Liver (tissue), 9 donors: Measurements from ENCODE around the gene CD274. TPM values are rescaled to one million over a fixed set of nuclear protein-coding genes. Genes with fewer than 3 reads are reported as not detected.

ENCODE experiments used
- DNase-seq: peaks from one replicate; pipeline ENCODE4 v3.0.0-alpha.2; 2017; ENCODE audit warnings: low spot score
- H3K27ac ChIP-seq, 2 donors: one replicate each; pipeline ENCODE4 v1.7.0; 2013; ENCODE audit warnings: inconsistent platforms in 2 of 2, low read length in 2 of 2, control low read depth in 1 of 2, low read depth in 1 of 2, mild to moderate bottlenecking in 1 of 2
- H3K27me3 ChIP-seq, 4 donors: one replicate each; pipeline versions ENCODE4 v1.6.1 to v1.7.0; 2013; ENCODE audit warnings: low read length in 3 of 4, inconsistent platforms in 1 of 4, mild to moderate bottlenecking in 1 of 4, moderate library complexity in 1 of 4; ENCODE audit not compliant: control insufficient read depth in 4 of 4, insufficient read depth in 4 of 4
- H3K36me3 ChIP-seq, 4 donors: one replicate each; pipeline versions ENCODE4 v1.6.1 to v1.7.0; 2013; ENCODE audit warnings: low read length in 3 of 4, mild to moderate bottlenecking in 3 of 4, low read depth in 1 of 4, moderate library complexity in 1 of 4; ENCODE audit not compliant: control insufficient read depth in 4 of 4, insufficient read depth in 3 of 4
- H3K4me1 ChIP-seq, 4 donors: one replicate each; pipeline versions ENCODE4 v1.6.1 to v1.7.0; 2013; ENCODE audit warnings: low read length in 3 of 4, mild to moderate bottlenecking in 3 of 4, moderate library complexity in 1 of 4; ENCODE audit not compliant: control insufficient read depth in 4 of 4, insufficient read depth in 4 of 4
- H3K4me3 ChIP-seq, 3 donors: one replicate each; pipeline versions ENCODE4 v1.6.1 to v1.7.0; 2013; ENCODE audit warnings: low read length in 3 of 3, control low read depth in 1 of 3, low read depth in 1 of 3, mild to moderate bottlenecking in 1 of 3
- H3K9ac ChIP-seq, 2 donors: one replicate each; pipeline ENCODE4 v1.7.0; 2013; ENCODE audit warnings: low read length in 2 of 2, mild to moderate bottlenecking in 2 of 2, moderate library complexity in 2 of 2, control low read depth in 1 of 2, low read depth in 1 of 2
- H3K9me3 ChIP-seq, 4 donors: one replicate each; pipeline versions ENCODE4 v1.6.1 to v1.7.0; 2013; ENCODE audit warnings: low read length in 3 of 4; ENCODE audit not compliant: control insufficient read depth in 4 of 4
- FOXA1 ChIP-seq: IDR thresholded peaks from 2 replicates; pipeline ENCODE4 v1.6.1; 2016; ENCODE audit warnings: antibody characterized with exemption
- FOXA2 ChIP-seq: IDR thresholded peaks from 2 replicates; pipeline ENCODE4 v1.6.1; 2016; ENCODE audit warnings: antibody characterized with exemption
- HNF4A ChIP-seq, 2 donors: conservative IDR thresholded peaks; 2 replicates each; pipeline ENCODE4 v1.6.1; 2016; ENCODE audit warnings: antibody characterized with exemption in 2 of 2, mild to moderate bottlenecking in 2 of 2
- HNF4G ChIP-seq: IDR thresholded peaks from 2 replicates; pipeline ENCODE4 v1.6.1; 2016; ENCODE audit warnings: antibody characterized with exemption
- JUND ChIP-seq, 2 donors: IDR thresholded peaks; 2 replicates each; pipeline ENCODE4 v1.6.1; 2016; ENCODE audit warnings: antibody characterized with exemption in 2 of 2
- NR2F2 ChIP-seq: IDR thresholded peaks from 2 replicates; pipeline ENCODE4 v1.6.1; 2016; ENCODE audit warnings: antibody characterized with exemption
- RAD21 ChIP-seq, 2 donors: IDR thresholded peaks; 2 replicates each; pipeline ENCODE4 v1.6.1; 2016; ENCODE audit warnings: antibody characterized with exemption in 2 of 2, mild to moderate bottlenecking in 2 of 2
- SP1 ChIP-seq: IDR thresholded peaks from 2 replicates; pipeline ENCODE4 v1.6.1; 2018; ENCODE audit warnings: antibody characterized with exemption, mild to moderate bottlenecking
- TAF1 ChIP-seq: conservative IDR thresholded peaks from 2 replicates; pipeline ENCODE4 v1.6.1; 2016; ENCODE audit warnings: antibody characterized with exemption, mild to moderate bottlenecking
- YY1 ChIP-seq: IDR thresholded peaks from 2 replicates; pipeline ENCODE4 v1.6.1; 2016; ENCODE audit warnings: antibody characterized with exemption, mild to moderate bottlenecking
- WGBS: extraction: QIAGEN DNeasy Blood & Tissue Kit; methylation state at CpG from one replicate; pipeline ENCODE4 v1.1.7; 2013; 5-methylcytosine and 5-hydroxymethylcytosine counted together
- polyA plus RNA-seq, 2 donors: library from polyadenylated mRNA; stranded (reverse) in 1 of 2; unstranded in 1 of 2; fragments of 200-250 nt in 1 of 2; fragments of >200 nt in 1 of 2; fragmentation: Nextera tagmentation in 1 of 2; extraction: Ambion mirVana in 1 of 2; gene quantifications; one replicate each; pipeline versions ENCODE4 v1.2.1 to v1.2.3, GENCODE V29; 2013 to 2015
- total RNA-seq, 2 donors: library from RNA; depleted of rRNA; stranded (reverse); fragments of >200 nt; gene quantifications; one replicate each; pipeline ENCODE4 v1.2.3, GENCODE V29; 2014
- TF ChIP-seq, protein P1 (sequence below): fragments of 150-350 bp; IDR thresholded peaks from 2 replicates; pipeline ENCODE4 v1.5.1; 2017; ENCODE audit warnings: improper control_type of control experiment, low read depth, low read length; ENCODE audit not compliant: missing input control
- TF ChIP-seq, protein P2 (sequence below): IDR thresholded peaks from 2 replicates; pipeline ENCODE4 v1.6.1; 2016; ENCODE audit warnings: antibody characterized with exemption
- donor health status: healthy.
- donor health status: healthy.
- donor health status: healthy.
- donor health status: healthy.
- donor health status: healthy.

CD274 gene
- total and polyA plus RNA-seq, 4 donors, result 1.0 to 3.1 (median 1.9) TPM

DNA sequence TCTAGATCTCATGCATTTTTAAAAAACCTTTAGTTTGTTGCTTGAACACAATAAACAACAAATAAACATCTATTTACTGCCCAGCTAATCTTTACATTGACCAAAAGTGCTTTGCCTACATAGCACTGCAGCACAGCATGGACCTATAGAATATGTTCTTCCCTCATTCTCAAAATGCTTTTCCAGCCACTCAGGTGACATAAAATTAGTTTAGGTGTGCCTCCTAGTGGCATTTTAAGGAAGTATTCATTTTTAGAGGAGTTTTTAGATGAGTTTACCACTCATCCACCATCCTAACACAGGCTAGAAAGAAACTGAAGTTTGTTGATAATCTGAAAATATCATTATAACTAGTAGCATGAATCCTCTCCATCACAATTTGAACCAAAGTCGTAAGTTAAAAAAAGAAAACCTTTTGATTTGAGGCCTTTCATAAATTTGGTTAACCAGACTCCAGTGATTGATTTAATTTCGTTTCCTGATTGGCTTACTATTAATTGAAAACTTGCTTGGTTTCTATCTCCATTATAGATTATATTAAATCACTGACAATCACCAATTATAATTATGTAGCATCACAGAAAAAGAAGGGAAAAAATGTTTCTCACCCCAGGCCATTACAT lies 25.2 kb upstream of the CD274 start:
- no peaks in the 10 kb centered on the region for H3K4me1 ChIP-seq
- H3K36me3 ChIP-seq, result peaks cover 0 to 2% (median 0%) of the 10 kb centered on the region in 4 donors
- H3K9me3 ChIP-seq, result no peaks in the 10 kb centered on the region
- H3K4me3 ChIP-seq, result no peak overlapping the region
- TF ChIP-seq SP1, result no peak
- peak in 1 of 2 donors; percentile 31 for TF ChIP-seq HNF4A (conservative IDR thresholded peaks at IDR 0.05)
- peak; percentile 19 for TF ChIP-seq HNF4G
- no peak for TF ChIP-seq FOXA1
- TF ChIP-seq RAD21 (IDR thresholded peaks at IDR 0.05), result peak; percentile 76 to 80
- TF ChIP-seq, protein P1, sequence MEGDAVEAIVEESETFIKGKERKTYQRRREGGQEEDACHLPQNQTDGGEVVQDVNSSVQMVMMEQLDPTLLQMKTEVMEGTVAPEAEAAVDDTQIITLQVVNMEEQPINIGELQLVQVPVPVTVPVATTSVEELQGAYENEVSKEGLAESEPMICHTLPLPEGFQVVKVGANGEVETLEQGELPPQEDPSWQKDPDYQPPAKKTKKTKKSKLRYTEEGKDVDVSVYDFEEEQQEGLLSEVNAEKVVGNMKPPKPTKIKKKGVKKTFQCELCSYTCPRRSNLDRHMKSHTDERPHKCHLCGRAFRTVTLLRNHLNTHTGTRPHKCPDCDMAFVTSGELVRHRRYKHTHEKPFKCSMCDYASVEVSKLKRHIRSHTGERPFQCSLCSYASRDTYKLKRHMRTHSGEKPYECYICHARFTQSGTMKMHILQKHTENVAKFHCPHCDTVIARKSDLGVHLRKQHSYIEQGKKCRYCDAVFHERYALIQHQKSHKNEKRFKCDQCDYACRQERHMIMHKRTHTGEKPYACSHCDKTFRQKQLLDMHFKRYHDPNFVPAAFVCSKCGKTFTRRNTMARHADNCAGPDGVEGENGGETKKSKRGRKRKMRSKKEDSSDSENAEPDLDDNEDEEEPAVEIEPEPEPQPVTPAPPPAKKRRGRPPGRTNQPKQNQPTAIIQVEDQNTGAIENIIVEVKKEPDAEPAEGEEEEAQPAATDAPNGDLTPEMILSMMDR, result peak; percentile 46
- DNase-seq, result no peak
- H3K27ac ChIP-seq, result no peak overlapping the region
- WGBS, result 85% methylated on average over 2 of the region's 2 CpGs
- no peaks in the 10 kb centered on the region for H3K27me3 ChIP-seq
- H3K9ac ChIP-seq, result no peak overlapping the region

DNA sequence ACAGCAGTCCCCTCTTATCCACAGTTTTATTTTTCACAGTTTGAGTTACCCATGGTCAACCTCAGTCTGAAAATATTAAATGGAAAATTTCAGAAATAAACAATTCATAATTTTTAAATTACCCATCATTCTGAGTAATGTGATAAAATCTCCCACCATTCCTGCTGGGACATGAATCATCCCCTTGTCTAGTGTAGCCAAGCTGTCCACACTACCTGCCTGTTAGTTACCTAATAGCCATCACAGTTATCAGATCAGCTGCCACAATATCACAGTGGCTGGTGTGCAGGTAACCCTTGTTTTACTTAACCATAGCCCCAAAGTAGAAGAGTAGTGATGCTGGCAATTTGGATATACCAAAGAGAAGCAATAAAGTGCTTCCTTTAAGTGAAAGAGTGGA lies 23.3 kb upstream of the CD274 start:
- Histone ChIP-seq H3K36me3 (peaks cover 0 to 2% (median under 1%) of the 10 kb centered on the region in 4 donors), H3K9ac (no peak overlapping the region), H3K27me3 (no peaks in the 10 kb centered on the region), H3K9me3 (no peaks in the 10 kb centered on the region), H3K27ac (no peak overlapping the region), H3K4me3 (no peak overlapping the region), H3K4me1 (no peaks in the 10 kb centered on the region)
- DNase-seq, result no peak
- TF ChIP-seq FOXA2 (no peak), FOXA1 (no peak), YY1 (no peak)

DNA sequence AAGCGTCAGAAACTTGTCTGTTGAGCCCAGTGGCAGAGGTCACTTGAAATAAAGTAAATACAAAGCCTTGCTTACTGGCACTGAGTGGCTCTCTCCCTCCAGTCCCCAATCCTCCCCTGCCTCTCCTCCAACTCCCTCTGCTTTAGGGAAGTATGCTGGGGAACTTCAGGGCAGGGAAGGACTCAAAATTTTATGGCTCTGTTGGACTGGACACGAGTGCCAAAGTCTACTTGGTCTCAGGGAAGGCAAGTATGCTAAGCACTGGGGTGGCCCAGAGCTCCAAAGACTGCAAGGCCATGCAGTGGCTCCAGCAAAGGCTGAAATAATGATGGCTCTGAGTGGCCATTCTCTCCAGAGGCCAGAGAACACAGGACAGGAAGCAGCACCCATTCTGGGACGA lies 22.2 kb upstream of the CD274 start:
- DNase-seq, result no peak
- Histone ChIP-seq H3K9me3 (no peaks in the 10 kb centered on the region), H3K9ac (no peak overlapping the region), H3K4me3 (no peak overlapping the region), H3K27me3 (no peaks in the 10 kb centered on the region), H3K4me1 (no peaks in the 10 kb centered on the region), H3K36me3 (peaks cover 0 to 3% (median 1%) of the 10 kb centered on the region in 4 donors), H3K27ac (no peak overlapping the region)
- 74% methylated on average over 3 of the region's 3 CpGs for WGBS
- TF ChIP-seq SP1, result no peak
- TF ChIP-seq, protein P2, sequence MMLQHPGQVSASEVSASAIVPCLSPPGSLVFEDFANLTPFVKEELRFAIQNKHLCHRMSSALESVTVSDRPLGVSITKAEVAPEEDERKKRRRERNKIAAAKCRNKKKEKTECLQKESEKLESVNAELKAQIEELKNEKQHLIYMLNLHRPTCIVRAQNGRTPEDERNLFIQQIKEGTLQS, result no peak
- no peak for TF ChIP-seq JUND (IDR thresholded peaks at IDR 0.05)
- no peak for TF ChIP-seq TAF1
- TF ChIP-seq NR2F2, result no peak
- TF ChIP-seq YY1, result no peak
